ENCODE results near the gene C12orf60. TPM values are rescaled to one million over a fixed set of nuclear protein-coding genes. Genes with fewer than 3 reads are reported as not detected.
"Not testable (repeated sequence)": the region's sequence is repeated elsewhere in the genome, so short reads cannot be mapped to it uniquely, and the experiment has no call there.

Gene C12orf60
- total RNA-seq, result under 1 TPM in 2 of 4 donors, not detected in 2; 0.49 to 0.62 TPM

- TF ChIP-seq POLR2A (IDR thresholded peaks at IDR 0.05) (no peak), CTCF (IDR thresholded peaks at IDR 0.05) (no peak)
- DNase-seq (ENCODE audit: low spot score in 2 of 2), result peak; percentile 98
- intact Hi-C loops (cut with DNase I; ENCODE audit: low total_unique reads), result no loop called here
- 1% methylated on average over 49 to 50 of the region's 50 CpGs for WGBS, 2 donors
- H3K4me3 ChIP-seq (ENCODE audit: low read depth, poor library complexity, severe bottlenecking), result peak within 1 kb of the TSS; percentile 98
Observed at GRCh38 chr12:14803011-14803829, at the start of gene C12orf60, which contains the start of gene WBP11. C12orf60 (plus strand) TSS chr12:14803670; CDS start chr12:14822936, 19,266 bp downstream. WBP11 (minus strand) TSS chr12:14803478; CDS start chr12:14801383, 2,095 bp downstream.

GRCh38 chr12:14756334-14757143 is 46.9 kb upstream of the C12orf60 start:
- DNase-seq (ENCODE audit: low spot score in 2 of 2), result no peak
- TF ChIP-seq CTCF (IDR thresholded peaks at IDR 0.05), result no peak
- no peak for TF ChIP-seq POLR2A (IDR thresholded peaks at IDR 0.05)
- intact Hi-C loops (cut with DNase I; ENCODE audit: low total_unique reads), result no loop called here
- 61 to 62% methylated on average over 17 of the region's 17 CpGs for WGBS, 2 donors
- no peak overlapping the region for H3K4me3 ChIP-seq (ENCODE audit: low read depth, poor library complexity, severe bottlenecking)

GRCh38 chr12:14759711-14760280 is 43.7 kb upstream of the C12orf60 start:
- DNase-seq (ENCODE audit: low spot score in 2 of 2); intact Hi-C loops (cut with DNase I; ENCODE audit: low total_unique reads); H3K4me3 ChIP-seq (ENCODE audit: low read depth, poor library complexity, severe bottlenecking): not testable (repeated sequence)
- 61 to 79% methylated on average over 6 of the region's 6 CpGs for WGBS, 2 donors

- no peak for DNase-seq (ENCODE audit: low spot score in 2 of 2)
- 94 to 95% methylated on average over 2 of the region's 2 CpGs for WGBS, 2 donors
- no peak for TF ChIP-seq CTCF (IDR thresholded peaks at IDR 0.05)
- no peak for TF ChIP-seq POLR2A (IDR thresholded peaks at IDR 0.05)
- intact Hi-C loops (cut with DNase I; ENCODE audit: low total_unique reads), result no loop called here
- no peak overlapping the region for H3K4me3 ChIP-seq (ENCODE audit: low read depth, poor library complexity, severe bottlenecking)
Observed at GRCh38 chr12:14765398-14765797, 38.1 kb upstream of the C12orf60 start.

GRCh38 chr12:14766020-14766419 is 37.5 kb upstream of the C12orf60 start:
- DNase-seq (ENCODE audit: low spot score in 2 of 2); intact Hi-C loops (cut with DNase I; ENCODE audit: low total_unique reads); H3K4me3 ChIP-seq (ENCODE audit: low read depth, poor library complexity, severe bottlenecking): not testable (repeated sequence)
- 84 to 98% methylated on average over 3 of the region's 3 CpGs for WGBS, 2 donors

- 84 to 87% methylated on average over 3 of the region's 3 CpGs for WGBS, 2 donors
- no peak overlapping the region for H3K4me3 ChIP-seq (ENCODE audit: low read depth, poor library complexity, severe bottlenecking)
- TF ChIP-seq POLR2A (IDR thresholded peaks at IDR 0.05) (no peak), CTCF (IDR thresholded peaks at IDR 0.05) (no peak)
- DNase-seq (ENCODE audit: low spot score in 2 of 2), result no peak
- intact Hi-C loops (cut with DNase I; ENCODE audit: low total_unique reads), result no loop called here
Observed at GRCh38 chr12:14766649-14767215, 36.7 kb upstream of the C12orf60 start.
